ENCODE measurements around the gene PRKAG2.

DNA sequence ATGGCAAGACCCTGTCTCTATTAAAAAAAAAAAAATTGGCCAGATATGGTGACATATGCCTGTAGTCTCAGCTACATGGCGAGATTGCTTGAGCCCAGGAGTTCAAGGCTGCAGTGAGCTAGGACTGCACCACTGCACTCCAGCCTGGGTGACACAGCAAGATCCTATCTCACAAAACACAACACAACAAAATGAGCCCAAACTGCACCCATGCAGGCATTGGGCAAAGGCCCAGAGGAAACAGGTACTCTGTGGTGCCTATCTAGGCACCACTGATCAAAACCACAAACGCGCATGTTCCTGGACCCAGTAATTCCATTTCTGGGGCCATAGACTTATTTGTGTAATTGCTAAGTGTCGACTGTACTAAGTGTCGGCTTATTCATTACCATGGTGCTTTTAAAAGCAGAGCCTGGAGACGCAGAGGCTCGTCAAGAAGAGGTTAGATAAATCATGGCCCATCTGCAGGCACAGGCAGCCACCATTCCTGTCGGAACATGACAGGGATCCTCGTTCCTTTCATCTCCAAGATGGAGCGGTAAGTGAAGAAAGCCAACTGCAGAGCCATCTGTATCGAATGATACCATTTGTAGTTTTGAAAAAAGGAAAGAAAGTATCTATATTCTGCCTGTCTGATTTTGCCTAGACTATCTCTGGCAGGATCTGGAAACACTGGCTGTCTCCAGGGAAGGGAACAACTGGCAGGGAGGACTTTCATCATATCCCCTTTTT lies 196.9 kb downstream of the PRKAG2 start:
- no peak for TF ChIP-seq POLR2AphosphoS5 (IDR thresholded peaks at IDR 0.05)
- TF ChIP-seq, protein P1, sequence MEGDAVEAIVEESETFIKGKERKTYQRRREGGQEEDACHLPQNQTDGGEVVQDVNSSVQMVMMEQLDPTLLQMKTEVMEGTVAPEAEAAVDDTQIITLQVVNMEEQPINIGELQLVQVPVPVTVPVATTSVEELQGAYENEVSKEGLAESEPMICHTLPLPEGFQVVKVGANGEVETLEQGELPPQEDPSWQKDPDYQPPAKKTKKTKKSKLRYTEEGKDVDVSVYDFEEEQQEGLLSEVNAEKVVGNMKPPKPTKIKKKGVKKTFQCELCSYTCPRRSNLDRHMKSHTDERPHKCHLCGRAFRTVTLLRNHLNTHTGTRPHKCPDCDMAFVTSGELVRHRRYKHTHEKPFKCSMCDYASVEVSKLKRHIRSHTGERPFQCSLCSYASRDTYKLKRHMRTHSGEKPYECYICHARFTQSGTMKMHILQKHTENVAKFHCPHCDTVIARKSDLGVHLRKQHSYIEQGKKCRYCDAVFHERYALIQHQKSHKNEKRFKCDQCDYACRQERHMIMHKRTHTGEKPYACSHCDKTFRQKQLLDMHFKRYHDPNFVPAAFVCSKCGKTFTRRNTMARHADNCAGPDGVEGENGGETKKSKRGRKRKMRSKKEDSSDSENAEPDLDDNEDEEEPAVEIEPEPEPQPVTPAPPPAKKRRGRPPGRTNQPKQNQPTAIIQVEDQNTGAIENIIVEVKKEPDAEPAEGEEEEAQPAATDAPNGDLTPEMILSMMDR (IDR thresholded peaks at IDR 0.05) = no peak
- no peak for TF ChIP-seq EP300 (IDR thresholded peaks at IDR 0.05; ENCODE audit: low read depth)

All from transverse colon (tissue), 4 donors.